ENCODE results near the gene RPUSD1.

Gene RPUSD1

GRCh38 chr16:802914-803753 is 15.0 kb upstream of the RPUSD1 start:
- Mint-ChIP-seq H3K27me3 (ENCODE audit: low read depth, poor library complexity) (peaks cover 50% of the 10 kb centered on the region), H3K4me3 (no peak overlapping the region), H3K4me1 (peaks cover 22% of the 10 kb centered on the region), H3K9me3 (peaks cover 4% of the 10 kb centered on the region), H3K27ac (no peak overlapping the region), H3K36me3 (ENCODE audit: low read depth) (peaks cover 8% of the 10 kb centered on the region)
- no peak for DNase-seq
- TF ChIP-seq CTCF (IDR thresholded peaks at IDR 0.05) = no peak

- Mint-ChIP-seq H3K9me3 (no peaks in the 10 kb centered on the region), H3K4me3 (no peak overlapping the region), H3K36me3 (ENCODE audit: low read depth) (peaks cover 8% of the 10 kb centered on the region), H3K27ac (no peak overlapping the region), H3K27me3 (ENCODE audit: low read depth, poor library complexity) (peaks cover 46% of the 10 kb centered on the region), H3K4me1 (peaks cover 17% of the 10 kb centered on the region)
- TF ChIP-seq CTCF (IDR thresholded peaks at IDR 0.05) = no peak
- no peak for DNase-seq
These were observed 14.3 kb upstream of the RPUSD1 start for GRCh38 chr16:802461-802860.

GRCh38 chr16:801584-802363 is 13.6 kb upstream of the RPUSD1 start:
- no peak overlapping the region for H3K4me3 Mint-ChIP-seq
- H3K4me1 Mint-ChIP-seq = peaks cover 17% of the 10 kb centered on the region
- peaks cover 46% of the 10 kb centered on the region for H3K27me3 Mint-ChIP-seq (ENCODE audit: low read depth, poor library complexity)
- no peak overlapping the region for H3K27ac Mint-ChIP-seq
- no peak for TF ChIP-seq CTCF (IDR thresholded peaks at IDR 0.05)
- no peak for DNase-seq
- no peaks in the 10 kb centered on the region for H3K9me3 Mint-ChIP-seq
- peaks cover 8% of the 10 kb centered on the region for H3K36me3 Mint-ChIP-seq (ENCODE audit: low read depth)

- Mint-ChIP-seq H3K4me1 (peaks cover 17% of the 10 kb centered on the region), H3K9me3 (no peaks in the 10 kb centered on the region), H3K36me3 (ENCODE audit: low read depth) (peaks cover 8% of the 10 kb centered on the region), H3K27me3 (ENCODE audit: low read depth, poor library complexity) (peaks cover 46% of the 10 kb centered on the region), H3K27ac (no peak overlapping the region), H3K4me3 (no peak overlapping the region)
- no peak for TF ChIP-seq CTCF (IDR thresholded peaks at IDR 0.05)
- DNase-seq = no peak
These were observed 12.8 kb upstream of the RPUSD1 start for GRCh38 chr16:800834-801511.

- DNase-seq = peak; percentile 70
- peaks cover 8% of the 10 kb centered on the region for H3K36me3 Mint-ChIP-seq (ENCODE audit: low read depth)
These were observed 12.0 kb upstream of the RPUSD1 start, which contains the start of gene GNG13 for GRCh38 chr16:799948-800833. GNG13 (minus strand) TSS chr16:800734; CDS start chr16:799077, 1,657 bp downstream.

More at GRCh38 chr16:799948-800833, 12.0 kb upstream of the RPUSD1 start, which contains the start of gene GNG13:
- TF ChIP-seq CTCF (IDR thresholded peaks at IDR 0.05) = no peak
- H3K9me3 Mint-ChIP-seq = no peaks in the 10 kb centered on the region
- H3K27me3 Mint-ChIP-seq (ENCODE audit: low read depth, poor library complexity) = peaks cover 44% of the 10 kb centered on the region
- H3K4me1 Mint-ChIP-seq = peaks cover 17% of the 10 kb centered on the region
- H3K27ac Mint-ChIP-seq = no peak within 1 kb of the TSS
- H3K4me3 Mint-ChIP-seq = no peak within 1 kb of the TSS

Measured in nephron progenitor cell (in vitro differentiated cells).